IPS-20b (cell line): ENCODE results near the gene DLG4.

ENCODE experiments used
- H3K27ac ChIP-seq: one replicate; pipeline ENCODE4 v1.5.1; 2013; ENCODE audit warnings: low read length
- H3K27me3 ChIP-seq: 2 replicates; pipeline ENCODE4 v1.6.1; 2013; ENCODE audit warnings: mild to moderate bottlenecking, low read length, inconsistent platforms; ENCODE audit not compliant: insufficient read depth
- H3K36me3 ChIP-seq: 2 replicates; pipeline ENCODE4 v1.6.1; 2013; ENCODE audit warnings: low read depth, mild to moderate bottlenecking, inconsistent platforms, low read length, moderate library complexity; ENCODE audit not compliant: insufficient read depth
- H3K4me1 ChIP-seq: 2 replicates; pipeline ENCODE4 v1.6.1; 2013; ENCODE audit warnings: mild to moderate bottlenecking, control low read depth, inconsistent platforms, low read length, moderate library complexity; ENCODE audit not compliant: insufficient read depth
- H3K4me3 ChIP-seq: 2 replicates; pipeline ENCODE4 v1.5.1; 2013; ENCODE audit warnings: mild to moderate bottlenecking, low read length, inconsistent platforms
- H3K9ac ChIP-seq: 2 replicates; pipeline ENCODE4 v1.6.1; 2013; ENCODE audit warnings: low read depth, mild to moderate bottlenecking, inconsistent platforms, low read length, moderate library complexity
- H3K9me3 ChIP-seq: 2 replicates; pipeline ENCODE4 v1.6.1; 2013; ENCODE audit warnings: mild to moderate bottlenecking, low read depth, low read length, inconsistent platforms; ENCODE audit not compliant: insufficient read depth

The DLG4 gene

GRCh38 chr17:7258731-7259554, 39.3 kb upstream of the DLG4 start:
- Histone ChIP-seq H3K27me3 (peaks cover 36% of the 10 kb centered on the region), H3K4me1 (peaks cover 8% of the 10 kb centered on the region; the same call in 1 of the 2 replicates), H3K9ac (no peak overlapping the region), H3K27ac (no peak overlapping the region), H3K36me3 (peaks cover 60% of the 10 kb centered on the region), H3K9me3 (no peaks in the 10 kb centered on the region), H3K4me3 (no peak overlapping the region)

GRCh38 chr17:7256766-7257456, 37.3 kb upstream of the DLG4 start:
- H3K9ac ChIP-seq: no peak overlapping the region
- peaks cover 64% of the 10 kb centered on the region for H3K36me3 ChIP-seq
- H3K9me3 ChIP-seq: no peaks in the 10 kb centered on the region
- H3K27ac ChIP-seq: no peak overlapping the region
- H3K4me3 ChIP-seq: no peak overlapping the region
- 0 out of 2 replicates have a peak, but pooled peaks cover 7% of the 10 kb centered on the region for H3K4me1 ChIP-seq
- H3K27me3 ChIP-seq: peaks cover 16% of the 10 kb centered on the region

GRCh38 chr17:7254511-7254910, 34.9 kb upstream of the DLG4 start:
- H3K9me3 ChIP-seq: no peaks in the 10 kb centered on the region
- H3K36me3 ChIP-seq: peaks cover 56% of the 10 kb centered on the region
- H3K4me3 ChIP-seq: no peak overlapping the region
- H3K9ac ChIP-seq: no peak overlapping the region
- no peak overlapping the region for H3K27ac ChIP-seq
- H3K4me1 ChIP-seq: peaks cover 7% of the 10 kb centered on the region
- no peaks in the 10 kb centered on the region for H3K27me3 ChIP-seq

- Histone ChIP-seq H3K27ac (no peak overlapping the region), H3K27me3 (no peaks in the 10 kb centered on the region), H3K9ac (peak overlapping the region; percentile 94; the same call in 1 of the 2 replicates), H3K36me3 (peaks cover 41% of the 10 kb centered on the region), H3K9me3 (no peaks in the 10 kb centered on the region), H3K4me3 (peak overlapping the region; percentile 92), H3K4me1 (peaks cover 7% of the 10 kb centered on the region)
Observed at GRCh38 chr17:7253082-7253481, 33.4 kb upstream of the DLG4 start.

- no peaks in the 10 kb centered on the region for H3K9me3 ChIP-seq
- H3K27me3 ChIP-seq: no peaks in the 10 kb centered on the region
- H3K9ac ChIP-seq: peak within 1 kb of the TSS; percentile 94
- peak within 1 kb of the TSS; percentile 92 for H3K4me3 ChIP-seq
- peaks cover 37% of the 10 kb centered on the region for H3K36me3 ChIP-seq
- peaks cover 7% of the 10 kb centered on the region for H3K4me1 ChIP-seq
- H3K27ac ChIP-seq: peak within 1 kb of the TSS; percentile 100
Observed at GRCh38 chr17:7252176-7253043, 32.8 kb upstream of the DLG4 start, which contains the start of gene ELP5. TSS of gene ELP5 (plus strand) at chr17:7252215. CDS start at chr17:7252551, 336 bp downstream.

- Histone ChIP-seq H3K36me3 (peaks cover 37% of the 10 kb centered on the region), H3K4me1 (peaks cover 7% of the 10 kb centered on the region), H3K27me3 (no peaks in the 10 kb centered on the region), H3K4me3 (peak within 1 kb of the TSS; percentile 92), H3K27ac (peak within 1 kb of the TSS; percentile 100), H3K9me3 (no peaks in the 10 kb centered on the region), H3K9ac (peak within 1 kb of the TSS; percentile 94)
Observed at GRCh38 chr17:7251661-7252175, 32.1 kb upstream of the DLG4 start, which contains the start of gene CTDNEP1. TSS of gene CTDNEP1 (minus strand) at chr17:7251734. CDS start at chr17:7251296, 438 bp downstream.

- Histone ChIP-seq H3K36me3 (peaks cover 37% of the 10 kb centered on the region), H3K27ac (peak overlapping the region; percentile 48), H3K9ac (peak overlapping the region; percentile 94), H3K27me3 (no peaks in the 10 kb centered on the region), H3K4me1 (peaks cover 7% of the 10 kb centered on the region), H3K4me3 (peak overlapping the region; percentile 92), H3K9me3 (no peaks in the 10 kb centered on the region)
Observed at GRCh38 chr17:7250695-7251627, 31.3 kb upstream of the DLG4 start.

GRCh38 chr17:7249830-7250229, 30.2 kb upstream of the DLG4 start:
- peak overlapping the region; percentile 92; the same call in 1 of the 2 replicates for H3K4me3 ChIP-seq
- H3K9ac ChIP-seq: peak overlapping the region; percentile 94; the same call in 1 of the 2 replicates
- peaks cover 34% of the 10 kb centered on the region for H3K36me3 ChIP-seq
- H3K9me3 ChIP-seq: no peaks in the 10 kb centered on the region
- no peaks in the 10 kb centered on the region for H3K27me3 ChIP-seq
- no peak overlapping the region for H3K27ac ChIP-seq
- peaks cover 7% of the 10 kb centered on the region for H3K4me1 ChIP-seq

GRCh38 chr17:7249214-7249613, 29.6 kb upstream of the DLG4 start:
- no peaks in the 10 kb centered on the region for H3K9me3 ChIP-seq
- H3K27me3 ChIP-seq: no peaks in the 10 kb centered on the region
- H3K4me3 ChIP-seq: no peak overlapping the region
- no peak overlapping the region for H3K27ac ChIP-seq
- H3K4me1 ChIP-seq: peaks cover 7% of the 10 kb centered on the region
- 0 out of 2 replicates have a peak overlapping the region, but pooled peaks have one; percentile 27 for H3K9ac ChIP-seq
- peaks cover 34% of the 10 kb centered on the region for H3K36me3 ChIP-seq

- peak overlapping the region; percentile 27; the same call in 1 of the 2 replicates for H3K9ac ChIP-seq
- no peaks in the 10 kb centered on the region for H3K27me3 ChIP-seq
- no peak overlapping the region for H3K4me3 ChIP-seq
- peaks cover 7% of the 10 kb centered on the region for H3K4me1 ChIP-seq
- H3K27ac ChIP-seq: no peak overlapping the region
- peaks cover 34% of the 10 kb centered on the region for H3K36me3 ChIP-seq
- H3K9me3 ChIP-seq: no peaks in the 10 kb centered on the region
Observed at GRCh38 chr17:7248796-7249195, 29.2 kb upstream of the DLG4 start.
